DLD1 (cell line): Measurements from ENCODE around the gene ROBO1.
"Not testable (repeated sequence)": the region's sequence is repeated elsewhere in the genome, so short reads cannot be mapped to it uniquely, and the experiment has no call there.

ENCODE experiments used
- in situ Hi-C: cut with HindIII; loops from 2 replicates; pipeline ENCODE4 v1.10.0; 2017; ENCODE audit warnings: low sequenced_read_pairs

ROBO1 gene

GRCh38 chr3:78889348-78889747, 878.5 kb downstream of the ROBO1 start:
- in situ Hi-C loops = no loop called here

- in situ Hi-C loops = no loop called here
Measured at GRCh38 chr3:78888635-78889034, 879.2 kb downstream of the ROBO1 start.

DNA sequence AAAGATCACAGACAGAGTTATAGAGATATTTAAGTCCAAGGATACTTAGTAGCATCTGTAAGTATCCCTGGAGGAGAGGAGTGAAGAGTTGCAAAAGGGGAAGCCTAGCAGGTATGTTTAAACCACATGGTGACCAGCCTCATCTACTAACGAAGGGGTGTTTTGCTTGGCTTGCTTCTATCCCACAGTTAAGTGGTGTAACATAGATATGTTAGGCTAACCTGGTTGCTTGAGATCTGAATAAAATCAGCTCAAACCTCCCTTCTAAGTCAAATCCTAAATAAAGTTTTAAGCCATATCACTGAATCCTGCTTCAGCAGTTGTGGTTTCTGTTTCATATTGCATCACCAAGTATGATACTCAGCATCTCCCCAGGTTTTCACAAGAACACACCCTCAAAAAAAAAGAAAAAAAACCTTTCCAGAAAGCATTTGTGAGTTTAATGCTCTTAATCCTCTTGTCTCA, 880.2 kb downstream of the ROBO1 start:
- in situ Hi-C loops = no loop called here

DNA sequence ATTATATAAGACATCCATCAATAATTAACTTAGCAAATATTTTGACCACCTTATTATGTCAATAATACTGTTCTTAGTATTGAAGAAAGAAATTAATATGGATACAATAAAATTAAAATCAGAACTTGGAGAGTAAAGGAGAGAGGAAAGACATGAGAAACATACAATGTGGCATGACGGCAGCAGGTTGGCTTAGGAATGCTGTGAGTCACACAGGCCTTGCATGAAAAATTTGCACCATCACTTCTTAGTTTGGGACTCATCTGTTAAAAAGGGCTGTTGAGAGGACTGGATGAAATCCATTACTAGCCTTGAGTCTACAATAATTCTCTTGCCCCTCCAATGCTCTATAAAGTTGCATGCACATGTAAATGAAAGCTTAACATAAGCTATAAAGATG, 880.8 kb downstream of the ROBO1 start:
- in situ Hi-C loops = no loop called here

- in situ Hi-C loops = not testable (repeated sequence)
Measured at GRCh38 chr3:78884567-78884966, 883.2 kb downstream of the ROBO1 start.

DNA sequence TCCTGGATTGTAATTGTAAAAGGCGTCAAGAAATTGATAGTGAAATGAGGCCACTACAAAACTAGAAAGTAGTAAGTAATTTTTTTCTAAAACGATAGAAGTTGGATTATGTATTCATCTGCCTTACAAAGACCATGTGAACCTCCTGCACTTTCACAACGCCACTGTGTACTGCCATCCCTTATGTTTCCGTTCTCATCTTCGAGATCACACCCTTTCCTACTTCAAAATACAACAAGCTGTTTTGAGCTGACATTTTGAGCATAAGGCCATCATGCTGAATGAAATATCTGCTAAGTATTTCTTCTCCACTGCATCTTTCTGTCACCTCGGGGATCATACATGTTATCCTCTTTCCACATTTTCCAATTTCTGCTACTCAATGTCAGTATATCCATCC, 885.5 kb downstream of the ROBO1 start:
- in situ Hi-C loops = no loop called here

DNA sequence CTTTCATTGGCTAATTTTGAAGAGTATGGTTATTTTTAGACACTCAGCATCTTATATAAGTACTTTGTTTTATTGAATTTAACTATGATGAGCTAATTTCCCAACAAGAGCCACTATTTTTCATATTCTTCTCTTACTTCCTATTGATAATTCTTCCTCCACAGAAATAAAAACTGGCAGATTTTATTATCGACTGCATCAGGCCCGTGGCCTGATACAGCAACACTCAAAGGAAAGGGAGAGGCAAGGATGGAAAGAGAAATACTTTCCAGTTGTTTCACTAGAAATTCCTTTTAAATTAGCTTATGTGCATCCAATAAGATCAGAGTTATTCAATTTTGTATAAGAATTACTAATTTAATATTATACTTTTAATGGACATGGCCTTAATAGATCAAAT, 886.3 kb downstream of the ROBO1 start:
- in situ Hi-C loops = no loop called here

GRCh38 chr3:78880603-78881461, 887.0 kb downstream of the ROBO1 start:
- in situ Hi-C loops = no loop called here

- in situ Hi-C loops = no loop called here
Measured at GRCh38 chr3:78879295-78879860, 888.4 kb downstream of the ROBO1 start.

GRCh38 chr3:78878789-78879188, 889.0 kb downstream of the ROBO1 start:
- in situ Hi-C loops = no loop called here

- in situ Hi-C loops = no loop called here
Measured at GRCh38 chr3:78878011-78878410, 889.8 kb downstream of the ROBO1 start.

DNA sequence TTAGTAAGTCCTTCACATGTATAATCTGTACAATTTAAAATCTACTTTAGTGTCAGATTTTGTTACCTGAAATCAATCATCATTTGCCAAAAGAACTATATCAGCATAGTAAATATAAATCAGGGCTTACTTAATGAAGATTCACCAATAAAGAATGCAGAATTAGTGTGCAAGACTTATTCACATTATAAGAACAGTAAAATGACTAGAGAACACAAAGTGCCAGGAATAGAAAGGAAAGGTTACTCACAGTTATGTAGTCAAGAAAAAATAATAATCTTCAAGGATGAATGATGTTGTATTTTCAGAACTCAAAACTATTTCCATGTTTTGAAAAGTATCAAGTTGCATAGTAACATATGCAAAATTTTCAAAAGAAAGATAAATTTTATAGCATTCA, 891.9 kb downstream of the ROBO1 start:
- in situ Hi-C loops = no loop called here

DNA sequence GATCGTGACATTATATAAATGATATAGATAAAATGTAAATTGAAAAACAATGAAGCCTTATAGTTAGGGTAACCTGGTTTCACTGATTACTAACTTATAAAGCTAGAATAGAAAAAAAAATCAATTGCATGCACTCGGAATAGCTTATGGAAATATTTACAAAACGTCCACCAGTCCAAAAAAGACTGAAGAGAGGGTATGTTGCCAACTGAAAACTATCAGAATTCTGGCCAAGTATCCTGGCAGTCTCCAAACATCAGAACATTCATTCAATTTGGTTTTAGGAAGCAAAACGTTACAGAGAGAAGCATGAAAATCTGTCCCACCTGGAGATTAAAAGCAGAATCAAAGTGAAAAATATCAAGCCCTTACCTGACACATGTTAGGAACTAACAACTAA, 892.4 kb downstream of the ROBO1 start:
- in situ Hi-C loops = no loop called here

- in situ Hi-C loops = no loop called here
Measured at GRCh38 chr3:78873641-78874040, 894.2 kb downstream of the ROBO1 start.

DNA sequence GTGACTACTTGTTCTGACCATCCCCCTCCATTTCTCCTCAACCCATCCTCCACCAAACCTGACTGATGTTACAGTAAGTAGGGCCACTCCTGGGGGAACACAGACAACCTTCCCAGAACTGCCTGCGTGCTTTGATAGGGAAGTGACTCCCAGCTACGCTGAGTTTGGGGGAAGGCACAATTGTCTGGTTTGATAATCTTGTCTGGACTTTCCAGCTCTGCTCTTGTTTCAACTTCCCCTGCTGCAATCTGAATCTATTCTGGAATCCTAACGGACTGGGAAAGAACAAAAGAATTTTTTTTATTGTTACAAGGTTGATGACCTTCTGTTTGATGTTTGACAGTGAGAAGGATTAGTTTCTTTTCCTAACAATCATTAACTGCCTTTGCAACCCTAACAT, 895.6 kb downstream of the ROBO1 start:
- in situ Hi-C loops = no loop called here

GRCh38 chr3:78871048-78871447, 896.8 kb downstream of the ROBO1 start:
- in situ Hi-C loops = no loop called here

- in situ Hi-C loops = no loop called here
Measured at GRCh38 chr3:78870484-78870883, 897.3 kb downstream of the ROBO1 start.

DNA sequence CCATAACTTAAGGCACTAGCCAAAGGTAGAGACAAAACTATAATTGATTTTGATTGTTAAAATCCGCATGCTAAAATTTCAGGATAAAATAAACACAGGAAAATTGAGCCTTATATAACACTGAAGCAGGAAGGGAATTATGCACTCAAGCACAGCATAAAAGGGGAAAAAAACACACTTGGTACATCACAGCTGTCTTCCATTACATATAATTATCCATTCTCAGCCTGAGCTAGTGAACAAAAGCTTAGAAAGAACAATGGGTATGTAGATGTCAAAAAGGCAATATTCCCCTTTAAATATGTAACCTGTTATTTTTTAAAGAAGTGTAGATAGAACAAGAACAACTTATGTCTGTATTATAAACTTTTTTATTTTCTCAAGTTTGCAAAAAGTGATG, 899.2 kb downstream of the ROBO1 start:
- in situ Hi-C loops = no loop called here

- in situ Hi-C loops = no loop called here
Measured at GRCh38 chr3:78867409-78868372, 900.1 kb downstream of the ROBO1 start.

- in situ Hi-C loops = no loop called here
Measured at GRCh38 chr3:78863306-78864203, 904.2 kb downstream of the ROBO1 start.
